MM.1S (cell line): Measurements from ENCODE around the gene KRT10.
"Not testable (repeated sequence)": the region's sequence is repeated elsewhere in the genome, so short reads cannot be mapped to it uniquely, and the experiment has no call there.

Source experiments
- DNase-seq: peaks from one replicate; pipeline ENCODE4 v3.0.0-alpha.2; 2015
- H2AFZ ChIP-seq: fragments of 300-600 bp; sonication (generic); 2 replicates; pipeline ENCODE4 v1.6.0; 2016; ENCODE audit warnings: antibody characterized with exemption, low read length
- H3F3A ChIP-seq: fragments of 300-600 bp; sonication (generic); 2 replicates; pipeline ENCODE4 v1.6.1; 2016; ENCODE audit warnings: mild to moderate bottlenecking, antibody characterized with exemption, low read length, moderate library complexity, mixed read lengths; ENCODE audit not compliant: insufficient read depth
- H3K27ac ChIP-seq: fragments of 300-600 bp; sonication (generic); 2 replicates; pipeline ENCODE4 v1.5.1; 2016; ENCODE audit warnings: mild to moderate bottlenecking, low read length
- H3K27me3 ChIP-seq: fragments of 300-600 bp; sonication (generic); replicated peaks from 2 replicates; pipeline ENCODE4 v1.6.0; 2016; ENCODE audit warnings: low read length; ENCODE audit not compliant: insufficient read depth
- H3K36me3 ChIP-seq: fragments of 300-600 bp; sonication (generic); replicated peaks from 2 replicates; pipeline ENCODE4 v1.6.1; 2016; ENCODE audit warnings: mild to moderate bottlenecking, low read length, mixed read lengths; ENCODE audit not compliant: insufficient read depth
- H3K4me1 ChIP-seq: fragments of 300-600 bp; sonication (generic); 2 replicates; pipeline ENCODE4 v1.6.1; 2016; ENCODE audit warnings: low read length, mixed read lengths
- H3K4me2 ChIP-seq: fragments of 300-600 bp; sonication (generic); 2 replicates; pipeline ENCODE4 v1.6.0; 2016; ENCODE audit warnings: low read depth, low read length
- H3K4me3 ChIP-seq: fragments of 300-600 bp; sonication (generic); 2 replicates; pipeline ENCODE4 v1.5.1; 2016; ENCODE audit warnings: low read length, mixed read lengths
- H3K79me2 ChIP-seq: fragments of 300-600 bp; sonication (generic); 2 replicates; pipeline ENCODE4 v1.6.1; 2016; ENCODE audit warnings: mixed run types, low read length, mixed read lengths
- H3K9ac ChIP-seq: fragments of 300-600 bp; sonication (generic); 2 replicates; pipeline ENCODE4 v1.6.1; 2016; ENCODE audit warnings: low read length, mixed read lengths
- H3K9me2 ChIP-seq: fragments of 300-600 bp; sonication (generic); replicated peaks from 2 replicates; pipeline ENCODE4 v1.6.1; 2016; ENCODE audit warnings: mild to moderate bottlenecking, low read length, mixed read lengths; ENCODE audit not compliant: insufficient read depth
- H3K9me3 ChIP-seq: fragments of 300-600 bp; sonication (generic); replicated peaks from 2 replicates; pipeline ENCODE4 v1.6.1; 2016; ENCODE audit warnings: mild to moderate bottlenecking, low read length, mixed read lengths; ENCODE audit not compliant: insufficient read depth
- H4K20me1 ChIP-seq: fragments of 300-600 bp; sonication (generic); 2 replicates; pipeline ENCODE4 v1.6.1; 2016; ENCODE audit warnings: mild to moderate bottlenecking, low read length, moderate library complexity, mixed read lengths; ENCODE audit not compliant: insufficient read depth
- CTCF ChIP-seq: fragments of 300-600 bp; sonication (generic); IDR thresholded peaks from 2 replicates; pipeline ENCODE4 v1.5.1; 2016; ENCODE audit warnings: antibody characterized with exemption, low read length, mixed read lengths
- EZH2 ChIP-seq: fragments of 300-600 bp; sonication (generic); optimal IDR thresholded peaks from 2 replicates; pipeline ENCODE3; 2017; ENCODE audit warnings: low read depth, mild to moderate bottlenecking, antibody characterized with exemption, low read length, mixed read lengths
- EZH2phosphoT487 ChIP-seq: fragments of 300-600 bp; sonication (generic); IDR thresholded peaks from 2 replicates; pipeline ENCODE4 v1.6.1; 2018; ENCODE audit warnings: antibody characterized with exemption, low read length

Gene KRT10

GRCh38 chr17:40859536-40859935 is 37.1 kb upstream of the KRT10 start:
- no peaks in the 10 kb centered on the region for H3K9me3 ChIP-seq
- TF ChIP-seq EZH2phosphoT487: no peak
- TF ChIP-seq CTCF: no peak
- TF ChIP-seq EZH2: no peak
- no peak overlapping the region for H3K9ac ChIP-seq
- no peak overlapping the region for H3K4me2 ChIP-seq
- no peaks in the 10 kb centered on the region for H3K36me3 ChIP-seq
- H3K4me3 ChIP-seq: no peak overlapping the region
- no peak overlapping the region for H3K27ac ChIP-seq
- no peak overlapping the region for H2AFZ ChIP-seq
- no peaks in the 10 kb centered on the region for H3K79me2 ChIP-seq
- DNase-seq: no peak
- no peaks in the 10 kb centered on the region for H3F3A ChIP-seq
- H3K4me1 ChIP-seq: no peaks in the 10 kb centered on the region
- H3K27me3 ChIP-seq: no peaks in the 10 kb centered on the region
- H4K20me1 ChIP-seq: no peaks in the 10 kb centered on the region
- no peaks in the 10 kb centered on the region for H3K9me2 ChIP-seq

GRCh38 chr17:40858667-40859066 is 36.3 kb upstream of the KRT10 start:
- H3K36me3 ChIP-seq, H3K4me3 ChIP-seq, H3K9ac ChIP-seq, H3K79me2 ChIP-seq, DNase-seq, H3K9me2 ChIP-seq, H3F3A ChIP-seq, H3K4me1 ChIP-seq, H3K4me2 ChIP-seq, H3K27me3 ChIP-seq, H3K27ac ChIP-seq, H4K20me1 ChIP-seq, H3K9me3 ChIP-seq, H2AFZ ChIP-seq: not testable (repeated sequence)

- Histone ChIP-seq H3K4me3 (no peak overlapping the region), H3K79me2 (no peaks in the 10 kb centered on the region), H2AFZ (no peak overlapping the region), H3K9ac (no peak overlapping the region), H3K36me3 (no peaks in the 10 kb centered on the region), H4K20me1 (no peaks in the 10 kb centered on the region), H3K9me2 (no peaks in the 10 kb centered on the region), H3K27ac (no peak overlapping the region), H3K27me3 (no peaks in the 10 kb centered on the region), H3K9me3 (no peaks in the 10 kb centered on the region), H3K4me1 (no peaks in the 10 kb centered on the region), H3F3A (no peaks in the 10 kb centered on the region), H3K4me2 (no peak overlapping the region)
- no peak for DNase-seq
- TF ChIP-seq EZH2phosphoT487 (no peak), CTCF (no peak), EZH2 (no peak)
These were observed 35.1 kb upstream of the KRT10 start for GRCh38 chr17:40857535-40857934.

GRCh38 chr17:40854175-40854814 is 31.9 kb upstream of the KRT10 start:
- Histone ChIP-seq H3K36me3 (no peaks in the 10 kb centered on the region), H3K9ac (no peak overlapping the region), H4K20me1 (no peaks in the 10 kb centered on the region), H3K4me2 (no peak overlapping the region), H3K4me3 (no peak overlapping the region), H2AFZ (no peak overlapping the region), H3F3A (no peaks in the 10 kb centered on the region), H3K27me3 (no peaks in the 10 kb centered on the region), H3K9me2 (no peaks in the 10 kb centered on the region), H3K27ac (no peak overlapping the region), H3K4me1 (peaks cover 4% of the 10 kb centered on the region; the same call in 1 of the 2 replicates), H3K9me3 (no peaks in the 10 kb centered on the region), H3K79me2 (no peaks in the 10 kb centered on the region)
- no peak for DNase-seq
- TF ChIP-seq EZH2phosphoT487: no peak
- no peak for TF ChIP-seq EZH2
- no peak for TF ChIP-seq CTCF
